ENCODE data around the gene LDLRAD4.

The LDLRAD4 gene

GRCh38 chr18:13380691-13381070 is 162.1 kb downstream of the LDLRAD4 start:
- in situ Hi-C loops (cut with MboI; ENCODE audit: low sequenced_read_pairs), result no loop called here

GRCh38 chr18:13381331-13381730 is 162.8 kb downstream of the LDLRAD4 start:
- in situ Hi-C loops (cut with MboI; ENCODE audit: low sequenced_read_pairs), result no loop called here

- in situ Hi-C loops (cut with MboI; ENCODE audit: low sequenced_read_pairs), result no loop called here
Measured at GRCh38 chr18:13381944-13382365, 163.4 kb downstream of the LDLRAD4 start.

GRCh38 chr18:13382366-13382953 is 163.9 kb downstream of the LDLRAD4 start:
- in situ Hi-C loops (cut with MboI; ENCODE audit: low sequenced_read_pairs), result no loop called here

GRCh38 chr18:13382954-13383827 is 164.6 kb downstream of the LDLRAD4 start:
- in situ Hi-C loops (cut with MboI; ENCODE audit: low sequenced_read_pairs), result no loop called here

- in situ Hi-C loops (cut with MboI; ENCODE audit: low sequenced_read_pairs), result no loop called here
Measured at GRCh38 chr18:13386891-13387801, 168.6 kb downstream of the LDLRAD4 start.

GRCh38 chr18:13387855-13388548 is 169.4 kb downstream of the LDLRAD4 start:
- in situ Hi-C loops (cut with MboI; ENCODE audit: low sequenced_read_pairs), result no loop called here

- in situ Hi-C loops (cut with MboI; ENCODE audit: low sequenced_read_pairs), result no loop called here
Measured at GRCh38 chr18:13388586-13389490, 170.3 kb downstream of the LDLRAD4 start.

GRCh38 chr18:13389491-13390131 is 171.1 kb downstream of the LDLRAD4 start:
- in situ Hi-C loops (cut with MboI; ENCODE audit: low sequenced_read_pairs), result no loop called here

- in situ Hi-C loops (cut with MboI; ENCODE audit: low sequenced_read_pairs), result no loop called here
Measured at GRCh38 chr18:13390196-13390595, 171.6 kb downstream of the LDLRAD4 start.

- in situ Hi-C loops (cut with MboI; ENCODE audit: low sequenced_read_pairs), result no loop called here
Measured at GRCh38 chr18:13390711-13391110, 172.2 kb downstream of the LDLRAD4 start.

GRCh38 chr18:13392029-13392750 is 173.6 kb downstream of the LDLRAD4 start:
- in situ Hi-C loops (cut with MboI; ENCODE audit: low sequenced_read_pairs), result no loop called here

- in situ Hi-C loops (cut with MboI; ENCODE audit: low sequenced_read_pairs), result no loop called here
Measured at GRCh38 chr18:13392899-13393298, 174.3 kb downstream of the LDLRAD4 start.

- in situ Hi-C loops (cut with MboI; ENCODE audit: low sequenced_read_pairs), result no loop called here
Measured at GRCh38 chr18:13393338-13393737, 174.8 kb downstream of the LDLRAD4 start.

GRCh38 chr18:13394801-13395200 is 176.2 kb downstream of the LDLRAD4 start:
- in situ Hi-C loops (cut with MboI; ENCODE audit: low sequenced_read_pairs), result no loop called here

- in situ Hi-C loops (cut with MboI; ENCODE audit: low sequenced_read_pairs), result no loop called here
Measured at GRCh38 chr18:13395577-13395976, 177.0 kb downstream of the LDLRAD4 start.

GRCh38 chr18:13397504-13398163 is 179.1 kb downstream of the LDLRAD4 start:
- in situ Hi-C loops (cut with MboI; ENCODE audit: low sequenced_read_pairs), result no loop called here

- in situ Hi-C loops (cut with MboI; ENCODE audit: low sequenced_read_pairs), result no loop called here
Measured at GRCh38 chr18:13398631-13399030, 180.1 kb downstream of the LDLRAD4 start.

Data from HL-60/S4 treated with retinoic acid at 250 ng/mL for 4 days and 3 days (cell line).